ENCODE measurements around the gene TMEM95.

Gene TMEM95

GRCh38 chr17:7352910-7353635, 1.9 kb upstream of the TMEM95 start:
- ATAC-seq = no peak
- TF ChIP-seq ZNF565 (CRISPR knock-in tag; conservative IDR thresholded peaks at IDR 0.05; ENCODE audit: low read depth) (no peak), TSHZ2 (CRISPR knock-in tag; IDR thresholded peaks at IDR 0.05) (no peak), ZFP3 (CRISPR knock-in tag; IDR thresholded peaks at IDR 0.05) (no peak), TOX (CRISPR knock-in tag; IDR thresholded peaks at IDR 0.05; ENCODE audit: borderline replicate concordance) (no peak), ZC3H10 (CRISPR knock-in tag; IDR thresholded peaks at IDR 0.05) (no peak), SNAI2 (CRISPR knock-in tag; IDR thresholded peaks at IDR 0.05) (no peak), BACH2 (CRISPR knock-in tag; IDR thresholded peaks at IDR 0.05; ENCODE audit: borderline replicate concordance) (no peak), ZNF70 (CRISPR knock-in tag; IDR thresholded peaks at IDR 0.05) (no peak), CREB5 (CRISPR knock-in tag; IDR thresholded peaks at IDR 0.05; ENCODE audit: low read depth) (no peak), POU6F1 (CRISPR knock-in tag; IDR thresholded peaks at IDR 0.05; ENCODE audit: borderline replicate concordance, low read depth) (no peak), CSRNP3 (CRISPR knock-in tag; IDR thresholded peaks at IDR 0.05) (no peak), ARNTL (CRISPR knock-in tag; IDR thresholded peaks at IDR 0.05; ENCODE audit: borderline replicate concordance, low read depth) (no peak), ISL1 (CRISPR knock-in tag; IDR thresholded peaks at IDR 0.05) (no peak), CSDC2 (CRISPR knock-in tag; IDR thresholded peaks at IDR 0.05) (no peak), ZNF8 (CRISPR knock-in tag; IDR thresholded peaks at IDR 0.05) (no peak)

- no peak for TF ChIP-seq TCF4 (CRISPR knock-in tag; IDR thresholded peaks at IDR 0.05; ENCODE audit: borderline replicate concordance)
- TF ChIP-seq TSHZ2 (CRISPR knock-in tag; IDR thresholded peaks at IDR 0.05) = no peak
- no peak for TF ChIP-seq POU6F1 (CRISPR knock-in tag; IDR thresholded peaks at IDR 0.05; ENCODE audit: borderline replicate concordance, low read depth)
- TF ChIP-seq CSRNP3 (CRISPR knock-in tag; IDR thresholded peaks at IDR 0.05) = no peak
- TF ChIP-seq ZC3H10 (CRISPR knock-in tag; IDR thresholded peaks at IDR 0.05) = no peak
- TF ChIP-seq CREB5 (CRISPR knock-in tag; IDR thresholded peaks at IDR 0.05; ENCODE audit: low read depth) = no peak
- TF ChIP-seq ESRRG (CRISPR knock-in tag; IDR thresholded peaks at IDR 0.05) = no peak
- no peak for TF ChIP-seq ZNF8 (CRISPR knock-in tag; IDR thresholded peaks at IDR 0.05)
Measured at GRCh38 chr17:7354262-7354843, 603 bp upstream of the TMEM95 start.

More at GRCh38 chr17:7354262-7354843, 603 bp upstream of the TMEM95 start:
- no peak for ATAC-seq
